Mesothelial cell of epicardium (in vitro differentiated cells): ENCODE results near the gene AUTS2. TPM values are rescaled to one million over a fixed set of nuclear protein-coding genes. Genes with fewer than 3 reads are reported as not detected.

Experiments used
- DNase-seq, 2 experiments: peaks; one replicate each; pipeline ENCODE4 v3.0.0; 2021; ENCODE audit warnings: low spot score in 2 of 2; ENCODE audit not compliant: unreplicated experiment in 2 of 2
- H3K27ac Mint-ChIP-seq: 2 replicates; pipeline ENCODE4 v1.8.0; 2021; ENCODE audit warnings: mixed read lengths
- H3K27me3 Mint-ChIP-seq: 2 replicates; pipeline ENCODE4 v1.8.0; 2021; ENCODE audit warnings: low read depth, mixed read lengths
- H3K36me3 Mint-ChIP-seq: 2 replicates; pipeline ENCODE4 v1.8.0; 2021; ENCODE audit warnings: mixed read lengths
- H3K4me1 Mint-ChIP-seq: 2 replicates; pipeline ENCODE4 v1.8.0; 2021; ENCODE audit warnings: mixed read lengths
- H3K4me3 Mint-ChIP-seq: 2 replicates; pipeline ENCODE4 v1.8.0; 2021; ENCODE audit warnings: mild to moderate bottlenecking, moderate library complexity, mixed read lengths
- H3K9me3 Mint-ChIP-seq: 2 replicates; pipeline ENCODE4 v1.8.0; 2021; ENCODE audit warnings: mixed read lengths
- CTCF ChIP-seq: fragments of 200-600 bp; sonication (generic); IDR thresholded peaks from one replicate; pipeline ENCODE4 v1.5.0; 2021; ENCODE audit warnings: antibody characterized with exemption; ENCODE audit not compliant: unreplicated experiment
- total RNA-seq: library from RNA; stranded (reverse); gene quantifications from 3 replicates; pipeline ENCODE4 v1.2.1, GENCODE V29; 2021

AUTS2 gene
- total RNA-seq, 1 donor from 2014 or later: 135 TPM

GRCh38 chr7:69929622-69930021 lies 331.3 kb downstream of the AUTS2 start:
- Mint-ChIP-seq H3K4me1 (peaks cover 16% of the 10 kb centered on the region), H3K4me3 (no peak overlapping the region), H3K27me3 (no peaks in the 10 kb centered on the region), H3K36me3 (peaks cover 6% of the 10 kb centered on the region), H3K27ac (peak overlapping the region; percentile 6), H3K9me3 (peaks cover 13% of the 10 kb centered on the region)
- no peak for TF ChIP-seq CTCF
- DNase-seq: no peak

- Mint-ChIP-seq H3K4me3 (no peak overlapping the region), H3K27me3 (no peaks in the 10 kb centered on the region), H3K4me1 (peaks cover 28% of the 10 kb centered on the region), H3K27ac (no peak overlapping the region), H3K36me3 (no peaks in the 10 kb centered on the region), H3K9me3 (no peaks in the 10 kb centered on the region)
- no peak for DNase-seq
- peak; percentile 31 for TF ChIP-seq CTCF
Observed at GRCh38 chr7:69932034-69932628, 333.9 kb downstream of the AUTS2 start.

DNA sequence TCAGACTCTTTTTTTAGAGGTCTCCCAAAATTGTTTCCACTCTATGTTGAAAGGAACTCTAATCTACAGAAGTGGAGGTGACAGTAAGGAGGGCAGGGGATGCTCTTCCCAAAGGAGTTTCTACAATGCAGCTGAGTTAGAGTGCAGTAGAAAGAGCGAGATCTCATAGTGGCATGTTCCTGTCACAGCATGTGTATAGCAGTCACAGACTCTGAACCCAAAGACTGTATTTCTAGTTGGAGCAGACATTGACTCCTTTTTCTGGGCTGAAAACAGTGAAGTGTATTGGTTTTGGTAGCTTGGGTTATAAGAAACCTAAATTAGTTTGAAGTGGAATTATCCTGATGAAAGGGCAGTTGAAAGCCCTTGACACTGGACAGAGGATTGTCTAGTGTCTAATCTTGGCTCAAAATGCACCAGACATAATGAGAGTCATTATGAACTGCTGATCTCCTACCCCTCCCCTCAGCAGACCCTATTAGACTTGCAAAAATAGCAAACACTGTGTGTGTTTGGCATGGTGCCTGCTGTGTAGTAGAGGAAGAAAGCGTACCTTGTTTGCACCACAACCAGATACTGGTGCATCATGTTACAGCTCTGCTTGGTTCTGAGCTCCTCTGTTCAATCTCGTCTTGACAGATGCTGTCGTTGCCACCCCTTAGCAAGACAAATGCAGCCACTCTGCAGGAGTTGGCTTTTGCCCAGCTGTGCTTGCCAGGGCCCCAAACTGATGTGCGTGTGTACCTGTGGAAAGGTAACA lies 336.0 kb downstream of the AUTS2 start:
- DNase-seq: no peak
- Mint-ChIP-seq H3K4me1 (peaks cover 25% of the 10 kb centered on the region), H3K27ac (peak overlapping the region; percentile 67), H3K4me3 (no peak overlapping the region), H3K27me3 (no peaks in the 10 kb centered on the region), H3K36me3 (no peaks in the 10 kb centered on the region), H3K9me3 (no peaks in the 10 kb centered on the region)
- TF ChIP-seq CTCF: no peak

- H3K27ac Mint-ChIP-seq: peak overlapping the region; percentile 67
- H3K4me1 Mint-ChIP-seq: peaks cover 27% of the 10 kb centered on the region
- H3K4me3 Mint-ChIP-seq: no peak overlapping the region
- TF ChIP-seq CTCF: no peak
- DNase-seq: no peak
- H3K36me3 Mint-ChIP-seq: no peaks in the 10 kb centered on the region
- H3K27me3 Mint-ChIP-seq: no peaks in the 10 kb centered on the region
- no peaks in the 10 kb centered on the region for H3K9me3 Mint-ChIP-seq
Observed at GRCh38 chr7:69935107-69935506, 336.8 kb downstream of the AUTS2 start.

DNA sequence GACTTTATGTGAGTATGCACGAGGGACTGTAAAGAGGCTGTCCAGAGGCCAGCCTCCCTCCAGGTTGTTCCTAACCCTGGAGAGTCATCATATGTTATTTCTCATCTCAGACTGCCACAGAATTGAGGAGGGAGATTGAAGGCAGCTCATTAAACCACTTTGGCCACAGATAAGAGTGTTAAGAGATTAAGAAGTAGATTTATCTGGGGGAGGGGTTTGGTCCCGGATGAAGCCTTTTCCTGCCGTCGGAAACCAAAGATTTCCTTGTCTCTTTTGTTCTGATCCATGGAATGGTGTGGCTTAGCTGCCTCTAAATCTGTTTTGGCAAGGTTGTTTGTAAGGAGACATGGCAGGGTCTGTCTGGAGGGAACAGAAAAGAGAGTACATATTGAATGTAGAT lies 338.8 kb downstream of the AUTS2 start:
- H3K27ac Mint-ChIP-seq: no peak overlapping the region
- peaks cover 47% of the 10 kb centered on the region for H3K4me1 Mint-ChIP-seq
- no peaks in the 10 kb centered on the region for H3K36me3 Mint-ChIP-seq
- H3K9me3 Mint-ChIP-seq: no peaks in the 10 kb centered on the region
- no peaks in the 10 kb centered on the region for H3K27me3 Mint-ChIP-seq
- no peak for TF ChIP-seq CTCF
- no peak overlapping the region for H3K4me3 Mint-ChIP-seq
- DNase-seq: no peak
